OCI-LY3 (cell line): Measurements from ENCODE around the gene TTC39B.

Experiments used
- EZH2phosphoT487 ChIP-seq: fragments of 200-600 bp; shearing (Covaris generic); IDR thresholded peaks from 2 replicates; pipeline ENCODE4 v1.6.1; 2018; ENCODE audit warnings: antibody characterized with exemption, mixed run types, low read depth
- TF ChIP-seq, protein P1 (sequence below): fragments of 200-600, 300-600 bp; sonication (generic); IDR thresholded peaks from 2 replicates; pipeline ENCODE4 v1.5.1; 2014; ENCODE audit warnings: antibody characterized with exemption, low read length, low read depth

DNA sequence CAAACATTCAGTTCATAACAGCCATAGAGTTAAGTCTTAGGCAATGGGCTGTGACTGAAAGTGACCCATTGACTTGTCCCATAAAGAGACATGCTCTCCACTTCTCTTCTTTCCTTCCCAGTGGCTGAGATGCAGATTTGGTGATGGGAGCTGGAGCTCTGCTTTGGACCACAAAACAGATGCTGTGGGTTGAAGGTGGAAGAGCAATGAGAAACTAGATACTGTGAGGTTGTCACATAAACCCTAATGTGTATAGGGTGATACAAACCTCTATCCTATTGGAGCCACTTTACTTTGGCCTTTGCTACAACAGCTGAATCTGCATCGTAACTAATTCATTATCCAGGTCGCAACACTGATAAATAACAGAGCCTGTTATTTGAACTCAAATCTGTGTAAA, 192.0 kb downstream of the TTC39B start:
- TF ChIP-seq, protein P1, sequence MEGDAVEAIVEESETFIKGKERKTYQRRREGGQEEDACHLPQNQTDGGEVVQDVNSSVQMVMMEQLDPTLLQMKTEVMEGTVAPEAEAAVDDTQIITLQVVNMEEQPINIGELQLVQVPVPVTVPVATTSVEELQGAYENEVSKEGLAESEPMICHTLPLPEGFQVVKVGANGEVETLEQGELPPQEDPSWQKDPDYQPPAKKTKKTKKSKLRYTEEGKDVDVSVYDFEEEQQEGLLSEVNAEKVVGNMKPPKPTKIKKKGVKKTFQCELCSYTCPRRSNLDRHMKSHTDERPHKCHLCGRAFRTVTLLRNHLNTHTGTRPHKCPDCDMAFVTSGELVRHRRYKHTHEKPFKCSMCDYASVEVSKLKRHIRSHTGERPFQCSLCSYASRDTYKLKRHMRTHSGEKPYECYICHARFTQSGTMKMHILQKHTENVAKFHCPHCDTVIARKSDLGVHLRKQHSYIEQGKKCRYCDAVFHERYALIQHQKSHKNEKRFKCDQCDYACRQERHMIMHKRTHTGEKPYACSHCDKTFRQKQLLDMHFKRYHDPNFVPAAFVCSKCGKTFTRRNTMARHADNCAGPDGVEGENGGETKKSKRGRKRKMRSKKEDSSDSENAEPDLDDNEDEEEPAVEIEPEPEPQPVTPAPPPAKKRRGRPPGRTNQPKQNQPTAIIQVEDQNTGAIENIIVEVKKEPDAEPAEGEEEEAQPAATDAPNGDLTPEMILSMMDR, result no peak
- TF ChIP-seq EZH2phosphoT487, result no peak
